Embryonic facial prominence (tissue), 1 donor: ENCODE results near the gene AJM1.

ENCODE experiments used
- DNase-seq: peaks from one replicate; pipeline ENCODE4 v3.0.0-alpha.2; 2016; ENCODE audit errors: extremely low spot score

Gene AJM1

DNA sequence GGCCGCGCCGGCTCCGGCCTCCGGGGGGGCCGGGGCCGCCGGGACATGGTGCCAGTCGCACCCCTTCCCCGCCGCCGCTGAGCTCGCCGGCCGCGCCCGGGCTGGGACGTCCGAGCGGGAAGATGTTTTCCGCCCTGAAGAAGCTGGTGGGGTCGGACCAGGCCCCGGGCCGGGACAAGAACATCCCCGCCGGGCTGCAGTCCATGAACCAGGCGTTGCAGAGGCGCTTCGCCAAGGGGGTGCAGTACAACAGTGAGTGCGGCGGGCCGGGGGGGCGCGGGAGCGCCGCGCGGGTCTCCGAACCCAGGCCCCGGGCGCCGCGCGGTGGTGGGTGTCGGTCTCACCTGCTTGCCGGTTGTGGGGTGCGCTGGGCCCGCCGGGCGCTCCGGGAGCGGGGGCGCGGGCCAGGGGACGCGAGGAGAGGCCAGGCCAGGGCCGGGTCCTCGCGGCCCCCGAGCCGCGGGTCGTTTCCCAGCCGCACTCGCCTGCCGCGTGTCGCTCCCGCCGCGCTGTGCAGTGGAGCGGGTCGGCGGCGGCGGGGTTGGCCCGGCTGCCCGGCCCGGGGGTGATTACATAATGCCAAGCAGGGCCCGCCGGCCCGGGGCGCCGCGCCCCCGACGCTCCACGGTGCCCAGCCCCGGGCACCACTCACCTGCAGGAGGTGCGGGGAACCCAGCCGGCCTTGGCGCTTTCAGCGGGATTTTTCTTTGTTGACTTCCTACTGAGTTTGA lies 34.0 kb upstream of the AJM1 start:
- no peak for DNase-seq

DNA sequence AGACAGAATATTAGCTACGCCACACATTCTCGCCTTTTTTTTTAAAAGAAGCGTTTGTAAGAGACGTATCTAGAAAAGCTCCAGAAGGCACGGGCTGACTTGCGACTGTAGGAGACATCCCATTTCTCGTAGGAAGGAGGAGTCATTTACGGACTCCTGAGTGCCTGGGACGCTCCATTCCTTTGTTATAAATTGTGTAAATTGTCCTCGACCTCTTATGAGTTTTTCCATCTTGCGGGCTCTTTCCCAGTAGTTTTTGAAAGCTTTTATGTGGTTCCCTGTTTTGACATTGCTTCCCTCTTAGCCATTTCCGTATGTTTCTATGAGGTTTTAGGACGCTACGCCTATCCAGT lies 33.5 kb upstream of the AJM1 start:
- no peak for DNase-seq

DNA sequence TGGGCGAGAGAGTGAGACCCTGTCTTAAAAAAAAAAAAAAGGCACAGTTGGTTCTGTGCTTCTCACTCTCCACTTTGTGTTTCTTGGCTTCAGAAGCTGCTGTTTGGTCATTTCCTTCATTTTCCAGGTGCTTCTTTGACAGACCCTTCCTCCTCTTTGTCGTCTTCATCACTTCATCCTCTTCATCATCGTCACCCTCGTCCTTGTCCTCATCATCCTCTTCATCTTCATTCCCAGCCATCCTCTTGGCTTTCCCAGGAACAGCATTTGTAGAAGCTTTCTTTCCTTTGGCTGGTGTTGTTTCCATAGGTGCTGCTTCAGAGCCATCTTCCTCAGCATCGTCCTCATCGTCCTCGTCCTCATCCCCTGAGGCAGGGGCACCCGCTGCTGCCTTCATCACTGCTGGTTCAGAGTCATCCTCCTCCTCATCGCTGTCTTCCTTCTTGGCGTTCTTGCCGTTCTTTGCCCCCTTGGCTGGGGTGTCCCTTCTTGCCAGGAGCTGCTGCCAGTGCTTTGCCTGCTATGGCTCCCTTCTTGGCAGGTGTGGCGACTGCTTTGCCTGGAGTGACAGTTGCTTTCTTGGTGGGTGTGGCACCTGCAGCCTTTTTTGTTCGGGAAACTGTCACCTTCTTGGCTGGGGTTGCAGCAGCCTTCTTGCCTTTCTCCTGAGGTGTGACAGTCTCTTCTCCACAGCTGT lies 27.4 kb upstream of the AJM1 start:
- no peak for DNase-seq

DNA sequence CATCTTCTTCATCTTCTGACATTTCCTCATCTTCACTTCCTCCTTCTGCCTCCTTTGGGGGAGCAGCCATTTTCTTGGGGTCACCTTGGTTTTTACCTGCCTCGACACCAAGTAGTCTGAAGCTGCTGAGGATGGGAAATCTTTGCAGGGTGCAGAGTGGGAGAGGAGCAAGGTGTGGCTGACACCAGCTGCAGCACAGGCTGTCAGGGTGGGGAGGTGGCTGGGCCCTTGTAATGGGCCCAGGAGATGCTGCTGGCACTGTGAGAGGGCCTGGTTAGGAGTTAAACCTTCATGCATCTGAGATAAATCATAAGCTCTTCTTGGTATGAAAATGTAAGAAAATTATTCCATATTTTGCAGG lies 26.9 kb upstream of the AJM1 start:
- DNase-seq, result no peak

DNA sequence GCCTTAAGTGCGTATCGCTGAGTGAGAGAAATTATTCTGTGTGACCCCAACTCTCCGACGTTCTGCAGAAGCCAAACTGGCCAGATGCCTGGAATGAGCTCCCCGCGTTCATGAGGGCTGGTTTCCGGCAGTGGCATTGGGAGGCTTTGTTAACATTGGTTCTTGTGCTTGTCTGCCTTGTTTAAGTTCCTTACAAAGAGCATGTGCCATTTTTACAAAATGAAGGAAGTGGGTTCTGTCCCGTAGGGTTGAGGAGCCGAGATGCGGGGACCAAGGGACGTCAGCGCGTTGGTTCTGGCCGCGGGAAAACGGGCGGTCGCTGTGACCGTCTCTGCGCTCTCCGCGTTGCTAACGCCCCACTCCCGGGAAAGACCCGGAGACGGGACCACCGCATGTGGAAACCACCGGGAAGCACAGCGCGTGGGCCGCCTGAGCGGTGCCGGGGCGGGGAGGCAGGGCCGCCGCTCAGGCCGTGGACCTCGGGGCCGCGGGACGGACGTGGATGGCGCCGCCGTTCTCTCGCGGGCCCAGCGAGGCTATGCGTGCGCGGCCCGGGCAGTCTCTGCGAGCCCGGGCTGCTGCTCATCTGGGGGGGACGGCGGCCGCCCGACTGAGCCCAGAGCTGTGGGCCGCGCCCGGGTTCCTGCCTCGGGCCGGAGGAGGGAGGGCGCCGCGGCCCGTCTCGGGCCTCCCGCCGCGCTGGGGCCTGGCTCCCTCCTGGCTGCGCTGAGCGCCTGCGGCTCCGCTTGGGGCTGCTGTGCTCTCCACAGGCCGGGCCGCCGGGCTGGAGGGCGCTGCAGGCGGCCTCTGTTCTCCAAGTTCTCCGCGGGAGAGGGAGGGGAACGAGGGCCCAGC lies 21.1 kb upstream of the AJM1 start:
- DNase-seq, result no peak

DNA sequence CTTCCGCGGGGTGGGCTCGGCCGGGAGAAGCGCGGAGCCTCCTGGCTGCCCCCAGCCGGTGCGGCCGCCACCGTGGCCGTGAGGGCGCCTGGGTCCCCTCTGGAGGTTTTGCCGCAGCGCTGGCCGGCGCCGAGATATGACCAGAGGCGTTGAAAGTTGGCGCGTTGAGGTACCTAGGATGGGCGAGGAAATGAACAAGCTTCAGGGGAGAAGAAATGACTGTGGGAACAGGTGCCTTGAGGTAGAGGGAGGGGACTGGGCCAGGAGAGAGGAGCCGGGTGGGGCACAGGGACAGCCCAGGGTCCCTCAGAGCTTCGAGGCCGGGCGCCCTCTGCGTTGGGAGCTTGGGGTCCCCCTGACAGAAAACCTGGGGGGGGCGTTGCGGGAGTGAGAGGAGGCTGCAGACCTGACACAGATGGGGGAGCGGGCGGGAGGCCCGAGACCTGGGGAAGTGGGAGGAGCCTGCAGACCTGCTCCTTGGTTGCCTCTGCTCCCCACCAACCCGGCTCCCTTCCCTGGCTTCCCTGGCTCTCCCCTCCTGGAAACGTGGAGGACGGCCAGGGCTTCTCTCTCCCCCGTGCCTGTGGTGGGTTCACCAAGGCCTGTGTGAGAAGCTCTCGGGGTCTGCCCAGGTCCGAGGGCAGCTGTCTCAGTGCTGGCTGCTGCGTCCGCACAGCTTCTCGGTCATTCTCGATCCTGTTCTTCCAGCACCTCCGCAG lies 20.3 kb upstream of the AJM1 start:
- DNase-seq, result no peak

DNA sequence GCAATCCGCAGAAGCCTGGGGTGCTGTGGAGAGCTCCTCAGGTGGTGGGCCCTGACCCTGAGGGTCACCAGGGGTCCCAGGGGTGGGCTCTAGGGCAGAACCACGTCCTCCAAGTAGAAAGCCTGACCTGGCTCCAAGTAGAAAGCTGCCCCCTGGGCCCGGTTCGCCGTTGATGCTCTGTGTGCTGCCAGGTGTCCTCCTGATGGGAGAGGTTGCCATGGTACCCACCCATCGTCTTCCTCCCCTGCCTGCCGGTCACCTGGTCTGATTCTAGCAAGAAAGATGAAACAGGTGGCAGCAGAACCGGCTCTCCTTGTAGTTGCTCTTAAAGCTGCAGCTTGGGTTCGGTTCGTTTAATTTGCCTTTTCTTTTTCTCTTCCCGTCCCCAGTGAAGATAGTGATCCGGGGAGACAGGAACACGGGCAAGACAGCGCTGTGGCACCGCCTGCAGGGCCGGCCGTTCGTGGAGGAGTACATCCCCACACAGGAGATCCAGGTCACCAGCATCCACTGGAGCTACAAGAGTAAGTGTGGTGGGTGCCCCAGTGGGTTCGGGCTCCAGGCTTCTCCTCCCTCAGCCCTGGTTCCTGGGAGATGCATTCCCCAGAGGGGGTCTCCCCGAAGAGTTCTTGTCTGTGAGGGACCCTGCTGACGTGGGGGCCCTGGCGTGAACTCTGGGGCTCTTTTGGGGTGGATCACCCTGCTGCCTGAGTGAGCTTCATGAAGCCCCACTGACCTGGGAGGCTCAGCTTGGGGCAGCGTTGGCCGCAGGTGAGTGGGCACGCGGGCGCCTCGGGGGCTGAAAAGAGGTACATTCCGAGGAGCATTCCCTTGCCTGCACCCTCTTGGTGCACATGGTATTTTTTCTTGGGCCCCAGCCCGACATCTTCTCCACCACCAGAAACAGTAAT lies 18.9 kb upstream of the AJM1 start:
- no peak for DNase-seq

DNA sequence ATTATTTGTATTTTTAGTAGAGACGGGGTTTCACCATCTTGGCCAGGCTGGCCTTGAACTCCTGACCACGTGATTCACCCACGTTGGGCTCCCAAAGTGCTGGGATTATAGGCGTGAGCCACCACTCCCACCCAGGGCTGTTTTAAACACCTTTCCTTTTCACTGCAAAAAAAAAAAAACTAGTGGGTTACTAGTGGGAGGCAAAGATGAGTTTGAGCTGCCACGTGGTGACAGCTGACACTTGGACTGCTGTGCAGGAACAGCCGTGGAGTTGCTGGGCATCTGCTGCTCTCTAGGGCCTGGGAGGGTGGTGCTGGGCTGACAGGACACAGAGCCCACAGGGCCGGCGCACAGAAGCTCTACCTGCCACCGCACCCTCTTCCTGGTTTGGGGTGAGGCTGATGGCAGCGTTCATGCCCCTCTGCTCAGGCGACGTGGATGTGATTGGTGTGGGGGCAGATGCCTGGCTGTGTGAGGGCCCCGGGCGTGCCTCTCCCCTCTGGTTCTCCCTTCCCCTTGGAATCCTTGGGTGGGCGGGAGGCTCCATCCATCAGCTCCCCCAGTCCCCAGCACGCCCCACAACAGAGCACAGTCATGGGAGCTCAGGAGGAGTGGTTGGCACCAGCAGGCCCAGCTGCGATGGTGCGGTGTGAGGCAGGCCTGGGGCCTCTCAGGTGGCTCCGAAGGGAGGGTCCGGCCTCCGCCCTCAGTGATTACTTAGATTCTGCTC lies 17.6 kb upstream of the AJM1 start:
- DNase-seq, result no peak

DNA sequence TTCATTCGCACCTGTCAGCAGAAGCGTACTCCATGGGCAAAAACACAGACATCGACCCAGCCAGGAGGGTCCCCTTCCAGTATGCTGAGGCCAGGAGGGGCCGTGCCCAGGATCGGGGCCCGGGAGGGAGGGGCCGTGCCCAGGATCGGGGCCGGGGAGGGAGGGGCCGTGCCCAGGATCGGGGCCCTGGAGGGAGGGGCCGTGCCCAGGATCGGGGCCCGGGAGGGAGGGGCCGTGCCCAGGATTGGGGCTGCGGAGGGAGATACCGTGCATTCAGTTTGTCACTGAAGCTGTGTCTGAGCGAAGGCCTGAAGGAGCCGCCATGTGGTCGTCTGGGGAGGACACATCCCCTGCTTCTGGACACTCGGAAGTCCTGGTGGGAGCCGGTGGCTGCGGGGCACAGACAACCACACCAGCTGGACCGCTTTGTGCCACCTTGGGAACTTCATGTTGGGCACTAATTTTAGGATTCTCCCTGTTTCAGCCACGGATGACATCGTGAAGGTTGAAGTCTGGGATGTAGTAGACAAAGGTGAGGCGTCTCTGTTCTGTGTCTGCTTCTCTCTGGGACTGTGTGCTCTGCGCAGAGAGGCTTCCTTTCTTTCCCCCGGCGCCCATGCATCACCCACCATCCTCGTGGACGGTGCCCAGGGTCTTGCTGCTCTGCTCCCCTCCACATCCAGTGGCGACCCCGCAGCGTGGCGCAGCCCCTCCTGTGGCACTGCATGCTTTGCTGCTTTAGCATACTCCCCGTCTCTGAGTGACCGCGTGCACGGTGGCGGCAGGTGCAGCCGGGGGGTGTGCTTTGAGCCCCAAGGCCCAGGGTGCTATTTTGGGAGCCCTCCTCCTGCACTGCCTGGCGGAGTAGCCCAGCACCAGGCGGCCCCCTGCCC lies 16.7 kb upstream of the AJM1 start:
- DNase-seq, result no peak

DNA sequence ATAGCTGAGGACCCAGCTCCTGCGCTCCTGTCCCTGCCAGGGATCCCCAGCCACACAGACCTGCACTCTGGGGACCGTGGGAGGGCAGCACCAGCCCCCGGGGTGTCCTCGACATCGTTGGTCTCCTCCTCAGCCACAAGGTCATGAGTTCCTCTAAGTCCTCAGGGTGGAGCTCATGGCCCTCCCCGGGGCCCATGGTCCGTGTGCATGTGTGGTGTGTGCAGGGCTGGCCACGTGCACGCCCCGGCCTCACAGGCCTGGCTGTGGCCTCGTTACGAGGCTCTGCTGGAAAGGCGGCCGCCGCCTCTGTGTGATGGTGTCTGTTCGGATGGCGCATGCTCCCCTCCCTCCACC lies 16.1 kb upstream of the AJM1 start:
- no peak for DNase-seq

DNA sequence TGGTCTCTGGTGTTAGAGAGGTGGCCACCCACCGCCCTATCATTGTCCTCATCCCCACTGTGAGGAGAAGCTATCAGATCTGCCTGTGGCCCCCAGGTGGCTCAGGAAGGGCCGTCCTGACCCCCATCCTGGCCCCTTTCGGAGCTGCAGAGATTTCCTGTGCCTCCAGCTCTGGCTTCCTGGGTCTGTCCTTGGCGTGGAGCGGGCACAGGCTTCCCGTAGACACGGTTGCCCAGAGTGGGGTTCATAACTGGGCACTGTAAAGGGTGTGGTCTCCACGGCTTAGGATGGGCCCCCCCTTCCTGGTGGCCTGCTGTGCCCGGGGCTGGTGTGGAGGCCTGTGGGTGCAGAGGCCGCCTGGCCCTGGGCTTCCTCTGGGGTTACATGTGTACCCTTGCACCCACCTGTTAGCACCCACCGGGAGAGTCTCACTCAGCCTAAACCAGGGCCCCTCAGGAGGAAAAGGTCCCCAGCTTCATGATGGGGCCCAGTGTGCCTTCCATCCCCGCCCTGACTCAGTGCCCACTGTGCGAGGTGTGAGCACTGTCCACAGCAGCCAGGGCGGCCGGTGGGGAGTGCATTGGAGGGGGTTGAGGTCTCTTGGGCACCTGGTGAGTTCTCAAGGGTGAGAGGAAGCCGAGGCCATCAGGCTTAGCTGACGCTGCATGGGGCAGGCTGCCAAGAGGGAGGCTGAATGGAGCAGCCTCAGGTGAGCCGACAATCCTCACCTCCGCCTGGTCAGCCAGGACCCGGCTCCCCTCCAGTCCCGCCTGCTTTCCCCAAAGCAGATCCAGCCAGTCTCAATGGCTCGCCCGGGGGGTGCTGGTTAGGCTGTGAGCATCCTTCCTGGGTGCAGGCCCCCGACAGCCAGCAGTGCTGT lies 15.3 kb upstream of the AJM1 start:
- no peak for DNase-seq

DNA sequence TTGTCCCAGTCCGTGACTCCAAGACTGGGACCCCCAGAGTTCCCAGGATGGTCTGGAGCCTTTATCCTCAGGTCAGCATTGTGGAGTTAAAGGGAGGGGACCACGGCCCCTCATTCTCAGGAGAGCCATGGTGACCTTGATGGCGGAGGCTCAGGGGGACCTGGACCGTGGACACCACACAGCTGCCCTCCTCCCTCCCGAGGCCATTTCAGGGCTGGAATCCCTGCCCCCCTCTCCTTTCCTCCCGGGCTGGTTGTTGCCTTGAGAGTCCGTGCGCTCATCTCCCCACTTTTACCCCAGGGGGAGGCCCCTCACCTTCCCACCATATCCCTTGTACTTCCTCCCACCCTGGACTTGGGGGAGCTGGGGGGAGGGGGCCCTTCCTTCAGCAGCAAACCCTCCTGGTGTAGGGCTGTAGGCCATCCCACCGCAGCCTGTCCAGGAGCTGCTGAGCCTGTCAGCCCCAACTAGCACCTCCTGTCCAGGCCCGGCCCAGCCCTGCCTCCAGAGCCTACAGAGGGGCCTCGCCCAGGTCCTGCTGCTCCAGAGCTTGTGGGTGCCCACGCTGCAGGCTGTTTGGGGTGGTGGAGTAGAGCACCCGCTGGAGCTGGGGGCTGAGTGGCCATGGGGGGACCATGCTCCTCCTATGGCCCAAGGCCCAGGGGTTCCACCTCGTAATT lies 14.3 kb upstream of the AJM1 start:
- DNase-seq, result no peak

DNA sequence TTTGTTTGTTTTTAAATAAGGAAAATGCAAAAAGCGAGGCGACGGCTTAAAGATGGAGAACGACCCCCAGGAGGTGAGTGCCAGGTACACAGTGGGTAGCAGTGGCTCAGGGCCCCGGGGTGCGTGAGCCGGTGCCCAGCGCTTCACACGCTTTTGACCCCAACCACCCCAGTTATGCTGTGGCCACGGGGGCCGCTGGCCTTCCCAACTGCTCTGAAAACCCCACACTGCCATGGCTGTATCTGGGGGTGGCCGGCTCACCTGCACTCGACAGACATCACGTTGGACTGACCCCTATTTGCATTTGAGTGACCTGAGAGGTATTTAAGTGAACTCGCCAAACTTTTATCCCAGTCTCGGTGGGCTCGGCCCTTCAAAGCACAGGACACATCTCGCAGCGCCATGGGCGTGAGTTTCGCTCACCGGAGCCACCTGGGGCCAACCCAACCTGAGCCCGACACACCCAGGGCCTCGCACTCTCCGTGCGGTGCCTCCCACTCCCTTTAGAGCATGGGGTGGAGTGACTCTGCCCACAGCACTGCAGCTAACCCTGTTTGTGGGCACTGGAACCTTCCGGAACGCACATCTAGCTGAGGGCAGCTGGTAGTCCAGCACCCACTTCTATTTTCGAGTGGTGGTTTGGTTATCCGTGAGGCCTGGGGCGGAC lies 13.7 kb upstream of the AJM1 start:
- DNase-seq, result no peak

DNA sequence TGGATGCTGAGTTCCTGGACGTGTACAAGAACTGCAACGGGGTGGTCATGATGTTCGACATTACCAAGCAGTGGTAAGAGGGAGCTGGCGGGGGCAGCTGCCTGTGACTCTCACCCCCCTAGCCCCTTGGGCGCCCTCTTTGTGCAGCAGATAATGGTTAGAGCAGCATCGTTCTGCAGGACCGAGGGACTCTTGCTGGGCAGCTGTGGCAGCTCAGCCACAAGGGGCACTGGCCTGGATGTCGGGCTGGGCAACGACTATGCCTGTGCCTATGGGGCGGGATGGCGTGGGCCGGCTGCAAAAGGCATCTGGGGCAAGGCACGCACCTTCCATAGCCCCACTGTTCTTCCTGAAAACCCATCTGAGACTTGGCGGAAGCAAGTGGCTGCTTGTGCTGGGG lies 12.9 kb upstream of the AJM1 start:
- DNase-seq, result no peak

DNA sequence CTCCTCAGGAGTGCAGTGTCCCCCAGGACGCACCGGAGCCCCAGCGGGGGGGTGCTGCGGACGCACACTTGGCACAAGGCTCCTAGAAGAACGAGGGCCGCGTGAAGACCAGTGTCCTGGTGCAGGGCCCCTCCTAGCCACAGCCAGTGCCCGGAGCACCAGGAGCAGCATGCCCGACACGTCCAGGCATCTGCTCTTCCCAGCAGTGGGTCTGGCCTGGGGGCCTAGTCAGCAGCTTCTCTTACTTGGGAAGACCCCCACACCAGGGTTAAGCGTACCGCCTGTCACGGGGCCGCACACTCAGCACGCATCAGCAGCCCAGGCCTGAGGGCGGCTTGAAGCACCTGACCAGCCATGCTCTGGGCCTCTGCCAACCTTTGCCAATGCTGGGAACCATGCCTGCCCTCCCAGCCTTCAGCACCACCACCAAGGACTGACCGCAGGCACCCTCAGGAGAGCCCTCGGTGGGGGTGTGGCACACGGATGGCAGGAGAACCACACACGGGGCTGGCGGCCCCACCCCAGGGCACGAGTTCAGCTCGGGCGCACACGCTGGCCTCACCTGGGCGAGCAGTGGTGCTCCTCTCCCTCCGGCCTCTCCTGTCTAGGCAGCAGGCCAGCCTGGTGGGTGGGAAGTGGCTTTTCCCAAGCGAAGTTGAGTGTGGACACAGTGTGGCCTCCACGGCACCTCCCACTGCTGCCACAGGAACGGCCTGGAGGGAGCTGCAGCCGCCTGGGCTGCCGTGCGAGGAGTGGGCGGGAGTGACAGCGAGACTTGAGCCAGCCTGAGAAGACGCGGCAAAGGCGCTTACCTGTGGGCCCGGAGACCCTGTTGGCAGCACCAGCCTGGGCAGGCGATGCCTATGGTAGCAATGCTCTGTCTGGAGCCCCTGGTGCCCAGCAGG lies 12.0 kb upstream of the AJM1 start:
- DNase-seq, result no peak

DNA sequence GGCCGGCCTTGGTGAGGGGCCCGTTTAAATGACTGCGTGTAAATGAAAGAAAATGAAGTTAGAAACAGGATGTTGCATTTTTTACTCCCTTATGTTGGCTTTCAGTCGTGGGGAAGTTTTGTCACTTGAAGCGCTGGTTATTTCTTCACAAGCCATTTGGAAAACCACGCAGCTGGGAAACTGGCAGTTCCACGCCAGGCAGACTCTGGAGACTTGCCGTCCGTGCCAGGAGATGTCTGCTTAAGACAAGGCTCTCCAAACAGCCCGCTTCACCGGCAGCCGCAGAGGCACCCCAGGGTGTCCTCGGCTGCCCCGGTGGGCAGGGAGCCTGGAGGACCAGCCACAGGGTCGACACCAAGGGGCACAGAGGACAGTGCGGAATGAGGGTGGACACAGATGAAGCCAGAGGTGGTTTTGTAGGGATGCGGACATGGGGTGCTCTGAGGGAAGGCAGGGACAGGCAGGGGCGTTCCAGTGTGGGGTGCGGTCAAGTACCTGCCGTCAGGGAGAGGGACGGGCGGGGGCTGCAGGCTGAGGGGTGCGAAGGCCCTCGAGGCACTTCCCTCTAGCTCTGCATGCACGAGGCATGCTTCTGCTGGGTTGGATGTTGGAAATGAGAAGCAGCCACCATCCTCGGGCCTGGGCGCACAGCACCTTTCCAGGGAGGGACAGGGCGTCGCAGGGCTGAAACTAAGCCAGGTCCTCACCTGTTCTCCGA lies 11.1 kb upstream of the AJM1 start:
- DNase-seq, result no peak
